ENCODE results near the gene ARHGAP10. TPM values are rescaled to one million over a fixed set of nuclear protein-coding genes. Genes with fewer than 3 reads are reported as not detected.
"Not testable (repeated sequence)": the region's sequence is repeated elsewhere in the genome, so short reads cannot be mapped to it uniquely, and the experiment has no call there.

The ARHGAP10 gene
- total and polyA plus RNA-seq, 2 donors from 2014 or later = 13.4 to 20.3 TPM

DNA sequence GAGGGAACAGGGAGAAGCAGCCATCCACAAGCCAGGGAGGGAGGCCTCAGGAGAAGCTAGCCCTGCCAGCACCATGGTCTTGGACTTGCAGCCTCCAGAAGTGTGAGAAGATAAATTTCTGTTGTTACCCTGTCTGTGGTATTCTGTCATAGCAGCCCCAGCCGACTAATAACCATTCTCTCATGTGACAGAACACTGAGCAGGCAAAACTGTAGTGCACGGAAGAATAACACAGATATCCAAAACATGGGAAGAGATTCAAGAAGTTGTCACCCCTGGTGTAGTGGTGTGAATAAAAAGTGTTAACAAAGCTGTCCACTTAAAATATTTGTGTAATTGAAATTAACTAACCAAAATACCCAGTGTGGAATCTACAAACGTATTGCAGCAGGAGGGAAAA, 265.0 kb downstream of the ARHGAP10 start:
- FAIRE-seq (no peak), DNase-seq (no peak)
- TF ChIP-seq, protein P1, sequence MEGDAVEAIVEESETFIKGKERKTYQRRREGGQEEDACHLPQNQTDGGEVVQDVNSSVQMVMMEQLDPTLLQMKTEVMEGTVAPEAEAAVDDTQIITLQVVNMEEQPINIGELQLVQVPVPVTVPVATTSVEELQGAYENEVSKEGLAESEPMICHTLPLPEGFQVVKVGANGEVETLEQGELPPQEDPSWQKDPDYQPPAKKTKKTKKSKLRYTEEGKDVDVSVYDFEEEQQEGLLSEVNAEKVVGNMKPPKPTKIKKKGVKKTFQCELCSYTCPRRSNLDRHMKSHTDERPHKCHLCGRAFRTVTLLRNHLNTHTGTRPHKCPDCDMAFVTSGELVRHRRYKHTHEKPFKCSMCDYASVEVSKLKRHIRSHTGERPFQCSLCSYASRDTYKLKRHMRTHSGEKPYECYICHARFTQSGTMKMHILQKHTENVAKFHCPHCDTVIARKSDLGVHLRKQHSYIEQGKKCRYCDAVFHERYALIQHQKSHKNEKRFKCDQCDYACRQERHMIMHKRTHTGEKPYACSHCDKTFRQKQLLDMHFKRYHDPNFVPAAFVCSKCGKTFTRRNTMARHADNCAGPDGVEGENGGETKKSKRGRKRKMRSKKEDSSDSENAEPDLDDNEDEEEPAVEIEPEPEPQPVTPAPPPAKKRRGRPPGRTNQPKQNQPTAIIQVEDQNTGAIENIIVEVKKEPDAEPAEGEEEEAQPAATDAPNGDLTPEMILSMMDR (IDR thresholded peaks at IDR 0.05; ENCODE audit: borderline replicate concordance, extremely low read depth, insufficient read depth) = no peak
- Histone ChIP-seq H3K9ac (ENCODE audit: low read length in 3 of 3) (no peak overlapping the region), H3K36me3 (ENCODE audit: control insufficient read depth in 2 of 3, insufficient read depth in 3 of 3, low read length in 3 of 3) (no peaks in the 10 kb centered on the region), H3K9me3 (ENCODE audit: control insufficient read depth in 2 of 3, insufficient read depth in 1 of 3, low read length in 3 of 3) (no peaks in the 10 kb centered on the region), H3K27ac (ENCODE audit: low read depth in 2 of 2, low read length in 2 of 2) (no peak overlapping the region), H3K4me3 (ENCODE audit: low read length in 3 of 3) (no peak overlapping the region), H3K27me3 (ENCODE audit: control insufficient read depth, insufficient read depth, low read length) (no peaks in the 10 kb centered on the region), H3K4me1 (ENCODE audit: control insufficient read depth in 2 of 3, insufficient read depth in 2 of 3, low read depth in 1 of 3, low read length in 3 of 3) (peaks cover 0 to 2% (median 0%) of the 10 kb centered on the region in 3 donors)
- intact Hi-C loops (cut with DNase I) = no loop called here

DNA sequence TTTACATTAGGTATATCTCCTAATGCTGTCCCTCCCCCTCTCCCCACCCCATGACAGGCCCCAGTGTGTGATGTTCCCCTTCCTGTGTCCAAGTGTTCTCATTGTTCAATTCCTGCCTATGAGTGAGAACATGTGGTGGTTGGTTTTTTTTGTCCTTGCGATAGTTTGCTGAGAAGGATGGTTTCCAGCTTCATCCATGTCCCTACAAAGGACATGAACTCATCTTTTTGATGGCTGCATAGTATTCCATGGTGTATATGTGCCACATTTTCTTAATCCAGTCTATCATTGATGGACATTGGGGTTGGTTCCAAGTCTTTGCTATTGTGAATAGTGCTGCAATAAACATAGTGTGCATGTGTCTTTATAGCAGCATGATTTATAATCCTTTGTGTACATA, 268.1 kb downstream of the ARHGAP10 start:
- not testable (repeated sequence) for FAIRE-seq

DNA sequence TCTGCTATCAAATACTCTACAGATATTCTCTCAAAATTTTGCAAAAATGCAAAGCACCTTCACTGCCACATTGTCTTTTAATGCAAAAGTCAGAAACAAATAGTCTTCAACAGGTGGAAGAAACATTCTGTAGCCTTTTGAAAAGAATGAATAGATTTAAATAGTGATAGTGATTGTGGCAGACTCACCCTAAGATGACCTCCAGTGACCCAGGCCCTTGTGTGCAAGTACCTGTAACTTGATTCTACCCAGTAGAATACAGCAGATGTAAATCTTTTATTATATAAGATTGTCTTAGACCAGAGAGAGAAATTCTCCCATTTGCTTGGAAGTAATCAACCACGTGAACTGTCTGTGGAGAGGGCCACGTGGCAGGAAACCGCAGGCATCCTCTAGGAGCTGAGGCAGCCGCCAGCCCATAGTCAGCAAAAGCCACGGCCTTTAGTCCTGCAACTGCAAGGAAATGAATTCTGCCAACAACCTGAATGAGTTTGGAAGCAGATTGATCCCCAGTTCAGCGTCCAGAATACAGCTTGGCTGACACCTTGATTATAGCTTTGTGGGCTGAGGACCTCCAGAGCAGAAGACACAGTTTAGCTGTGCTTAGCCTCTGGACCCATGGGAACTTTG, 272.5 kb downstream of the ARHGAP10 start:
- no peak for FAIRE-seq
- Histone ChIP-seq H3K4me3 (ENCODE audit: low read length in 3 of 3) (no peak overlapping the region), H3K4me1 (ENCODE audit: control insufficient read depth in 2 of 3, insufficient read depth in 2 of 3, low read depth in 1 of 3, low read length in 3 of 3) (peaks cover 0 to 6% (median 2%) of the 10 kb centered on the region in 3 donors), H3K36me3 (ENCODE audit: control insufficient read depth in 2 of 3, insufficient read depth in 3 of 3, low read length in 3 of 3) (no peaks in the 10 kb centered on the region), H3K27ac (ENCODE audit: low read depth in 2 of 2, low read length in 2 of 2) (no peak overlapping the region), H3K9me3 (ENCODE audit: control insufficient read depth in 2 of 3, insufficient read depth in 1 of 3, low read length in 3 of 3) (no peaks in the 10 kb centered on the region), H3K27me3 (ENCODE audit: control insufficient read depth, insufficient read depth, low read length) (no peaks in the 10 kb centered on the region), H3K9ac (ENCODE audit: low read length in 3 of 3) (no peak overlapping the region)
- DNase-seq = no peak
- TF ChIP-seq, protein P1 (IDR thresholded peaks at IDR 0.05; ENCODE audit: borderline replicate concordance, extremely low read depth, insufficient read depth) = no peak
- intact Hi-C loops (cut with DNase I) = no loop called here

More for the DNA sequence above, 268.1 kb downstream of the ARHGAP10 start:
- H3K27ac ChIP-seq (ENCODE audit: low read depth in 2 of 2, low read length in 2 of 2); H3K4me3 ChIP-seq (ENCODE audit: low read length in 3 of 3); DNase-seq; H3K9me3 ChIP-seq (ENCODE audit: control insufficient read depth in 2 of 3, insufficient read depth in 1 of 3, low read length in 3 of 3); intact Hi-C loops (cut with DNase I); H3K4me1 ChIP-seq (ENCODE audit: control insufficient read depth in 2 of 3, insufficient read depth in 2 of 3, low read depth in 1 of 3, low read length in 3 of 3); H3K9ac ChIP-seq (ENCODE audit: low read length in 3 of 3); H3K27me3 ChIP-seq (ENCODE audit: control insufficient read depth, insufficient read depth, low read length); H3K36me3 ChIP-seq (ENCODE audit: control insufficient read depth in 2 of 3, insufficient read depth in 3 of 3, low read length in 3 of 3): not testable (repeated sequence)

DNA sequence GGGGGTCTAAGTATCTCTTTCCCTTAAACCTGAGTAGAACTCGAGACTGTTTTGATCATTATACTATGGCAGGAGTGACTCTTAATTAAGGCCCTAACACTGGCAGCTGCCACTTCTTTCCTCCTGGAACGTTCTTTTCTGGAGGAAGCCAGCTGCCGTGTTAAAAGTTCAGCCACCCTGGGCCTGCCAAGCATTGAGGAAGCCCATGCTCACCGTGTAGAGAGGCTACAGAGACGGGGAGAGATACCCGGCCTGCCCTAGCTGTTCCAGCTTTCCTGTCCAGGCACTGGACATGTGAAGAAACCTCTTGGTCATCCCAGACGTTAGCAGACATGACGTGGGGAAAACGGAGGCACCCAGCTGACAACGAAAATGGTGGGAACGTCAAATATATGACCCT, 274.1 kb downstream of the ARHGAP10 start:
- intact Hi-C loops (cut with DNase I) = no loop called here
- Histone ChIP-seq H3K9me3 (ENCODE audit: control insufficient read depth in 2 of 3, insufficient read depth in 1 of 3, low read length in 3 of 3) (no peaks in the 10 kb centered on the region), H3K4me1 (ENCODE audit: control insufficient read depth in 2 of 3, insufficient read depth in 2 of 3, low read depth in 1 of 3, low read length in 3 of 3) (peaks cover 0 to 6% (median 2%) of the 10 kb centered on the region in 3 donors), H3K4me3 (ENCODE audit: low read length in 3 of 3) (no peak overlapping the region), H3K27me3 (ENCODE audit: control insufficient read depth, insufficient read depth, low read length) (no peaks in the 10 kb centered on the region), H3K36me3 (ENCODE audit: control insufficient read depth in 2 of 3, insufficient read depth in 3 of 3, low read length in 3 of 3) (no peaks in the 10 kb centered on the region), H3K9ac (ENCODE audit: low read length in 3 of 3) (no peak overlapping the region), H3K27ac (ENCODE audit: low read depth in 2 of 2, low read length in 2 of 2) (no peak overlapping the region)
- TF ChIP-seq, protein P1 (IDR thresholded peaks at IDR 0.05; ENCODE audit: borderline replicate concordance, extremely low read depth, insufficient read depth) = no peak
- DNase-seq = no peak
- no peak for FAIRE-seq

Data from kidney (tissue), 14 donors.